A673 (cell line): ENCODE results near the gene PCARE.

Source experiments
- EZH2 ChIP-seq: fragments of 200-600 bp; sonication (generic); IDR thresholded peaks from 2 replicates; pipeline ENCODE4 v1.6.1; 2017; ENCODE audit warnings: borderline replicate concordance, low read depth, mild to moderate bottlenecking, mixed read lengths, antibody characterized with exemption, low read length; ENCODE audit not compliant: poor library complexity, severe bottlenecking
- TF ChIP-seq, protein P1 (sequence below): fragments of 300-800, 200-600 bp; sonication (generic); conservative IDR thresholded peaks from 2 replicates; pipeline ENCODE4 v1.5.1; 2017; ENCODE audit warnings: low read depth, mild to moderate bottlenecking, antibody characterized with exemption, low read length, moderate library complexity, mixed read lengths

GRCh38 chr2:29114946-29115609 lies 40.8 kb upstream of the PCARE start, which contains the start of gene CLIP4:
- no peak for TF ChIP-seq EZH2
- TF ChIP-seq, protein P1, sequence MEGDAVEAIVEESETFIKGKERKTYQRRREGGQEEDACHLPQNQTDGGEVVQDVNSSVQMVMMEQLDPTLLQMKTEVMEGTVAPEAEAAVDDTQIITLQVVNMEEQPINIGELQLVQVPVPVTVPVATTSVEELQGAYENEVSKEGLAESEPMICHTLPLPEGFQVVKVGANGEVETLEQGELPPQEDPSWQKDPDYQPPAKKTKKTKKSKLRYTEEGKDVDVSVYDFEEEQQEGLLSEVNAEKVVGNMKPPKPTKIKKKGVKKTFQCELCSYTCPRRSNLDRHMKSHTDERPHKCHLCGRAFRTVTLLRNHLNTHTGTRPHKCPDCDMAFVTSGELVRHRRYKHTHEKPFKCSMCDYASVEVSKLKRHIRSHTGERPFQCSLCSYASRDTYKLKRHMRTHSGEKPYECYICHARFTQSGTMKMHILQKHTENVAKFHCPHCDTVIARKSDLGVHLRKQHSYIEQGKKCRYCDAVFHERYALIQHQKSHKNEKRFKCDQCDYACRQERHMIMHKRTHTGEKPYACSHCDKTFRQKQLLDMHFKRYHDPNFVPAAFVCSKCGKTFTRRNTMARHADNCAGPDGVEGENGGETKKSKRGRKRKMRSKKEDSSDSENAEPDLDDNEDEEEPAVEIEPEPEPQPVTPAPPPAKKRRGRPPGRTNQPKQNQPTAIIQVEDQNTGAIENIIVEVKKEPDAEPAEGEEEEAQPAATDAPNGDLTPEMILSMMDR: no peak
